Measurements from ENCODE around the gene ONECUT1. TPM values are rescaled to one million over a fixed set of nuclear protein-coding genes. Genes with fewer than 3 reads are reported as not detected.

Gene ONECUT1
- total and polyA plus RNA-seq, 2 donors (not counting 3 experiments of a cell fraction or from before 2014, with no cell fraction given), result not detected

DNA sequence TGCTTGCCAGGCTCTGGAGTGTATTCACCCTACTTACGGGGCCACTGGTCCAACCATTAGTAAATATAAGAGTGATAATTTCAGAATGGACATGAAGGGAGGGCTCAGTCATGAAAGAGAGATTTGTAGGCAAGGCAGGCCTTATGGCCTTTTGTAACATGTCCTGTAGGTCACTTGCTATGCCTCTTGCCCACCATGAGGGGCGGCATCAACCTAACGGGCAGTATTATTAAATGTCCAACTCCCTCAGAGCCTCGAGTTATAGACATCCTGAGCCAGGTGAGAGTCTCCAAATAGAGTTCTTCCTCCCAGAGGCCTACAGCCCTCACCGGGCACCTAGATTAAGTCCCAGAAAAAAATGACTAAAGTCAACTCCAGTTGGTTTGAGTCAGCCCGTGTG lies 30.2 kb downstream of the ONECUT1 start:
- FAIRE-seq (no peak), DNase-seq (ENCODE audit: low read depth, low spot score) (no peak)
- H3K27ac ChIP-seq (ENCODE audit: insufficient read depth, low read depth, low read length), result no peak overlapping the region

DNA sequence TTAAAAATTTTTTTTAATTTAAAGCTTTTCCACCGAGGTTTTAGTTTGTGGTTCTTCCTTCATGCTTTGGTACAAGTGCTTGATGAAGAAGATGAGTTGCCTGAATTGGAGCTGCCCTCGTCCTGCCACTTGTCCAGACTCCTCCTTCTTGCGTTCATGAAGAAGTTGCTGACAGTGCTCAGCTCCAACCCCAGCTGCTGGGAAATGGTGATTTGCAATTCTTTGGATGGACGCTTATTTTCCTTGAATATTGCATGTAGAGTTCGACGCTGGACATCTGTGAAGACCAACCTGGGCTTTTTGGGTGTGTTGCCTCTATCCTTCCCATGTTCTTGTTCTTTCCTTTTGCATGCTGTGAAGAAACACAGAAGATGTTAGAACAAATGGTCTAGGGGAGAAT lies 32.6 kb downstream of the ONECUT1 start:
- H3K9ac ChIP-seq (replicated peaks; ENCODE audit: extremely low read depth, insufficient read depth, low read length), result no peak overlapping the region
- no peaks in the 10 kb centered on the region for H3K79me2 ChIP-seq (ENCODE audit: control insufficient read depth, insufficient read depth, low read length)
- DNase-seq (ENCODE audit: low read depth, low spot score), result no peak
- no peaks in the 10 kb centered on the region for H3K9me3 ChIP-seq (replicated peaks; ENCODE audit: control insufficient read depth, insufficient read depth, low read length)
- POLR2A ChIA-PET, result no interaction called here
- H3K4me1 ChIP-seq (ENCODE audit: control insufficient read depth, extremely low read depth, insufficient read depth, low read length), result no peaks in the 10 kb centered on the region
- H3K4me3 ChIP-seq (replicated peaks in 1 of 3; ENCODE audit: insufficient read depth in 1 of 3, low read depth in 1 of 3, low read length in 3 of 3), result no peak overlapping the region
- H3K27me3 ChIP-seq (ENCODE audit: control insufficient read depth in 2 of 2, insufficient read depth in 2 of 2, low read length in 2 of 2), result peaks cover 8 to 25% of the 10 kb centered on the region in 2 experiments
- no TSS peak for BruUV-seq (replicated peaks)
- no peaks in the 10 kb centered on the region for H3K9me1 ChIP-seq (replicated peaks; ENCODE audit: control insufficient read depth, extremely low read depth, insufficient read depth, low read length)
- H2AFZ ChIP-seq (ENCODE audit: low read depth, low read length), result no peak overlapping the region
- dilution Hi-C loops (cut with MboI; ENCODE audit: extremely low pct_ligation_motif_present, low sequenced_read_pairs), result no loop called here
- no peak for FAIRE-seq
- H3K27ac ChIP-seq (ENCODE audit: insufficient read depth, low read depth, low read length), result no peak overlapping the region
- intact Hi-C loops (cut with micrococcal nuclease), result no loop called here
- H4K20me1 ChIP-seq (replicated peaks; ENCODE audit: control insufficient read depth, extremely low read depth, insufficient read depth, low read length), result no peaks in the 10 kb centered on the region
- CTCF ChIA-PET, result no interaction called here
- H3K4me2 ChIP-seq (ENCODE audit: insufficient read depth, low read length), result no peak overlapping the region
- TF ChIP-seq, protein P1, sequence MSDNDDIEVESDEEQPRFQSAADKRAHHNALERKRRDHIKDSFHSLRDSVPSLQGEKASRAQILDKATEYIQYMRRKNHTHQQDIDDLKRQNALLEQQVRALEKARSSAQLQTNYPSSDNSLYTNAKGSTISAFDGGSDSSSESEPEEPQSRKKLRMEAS (IDR thresholded peaks at IDR 0.05; ENCODE audit: insufficient read depth, insufficient read length), result no peak
- no peak for TF ChIP-seq GATA2 (IDR thresholded peaks at IDR 0.05; ENCODE audit: insufficient read depth, insufficient read length, low read depth, low read length)
- TF ChIP-seq POLR2A (IDR thresholded peaks at IDR 0.05; ENCODE audit: low read depth, low read length), result no peak
- TF ChIP-seq EZH2 (IDR thresholded peaks at IDR 0.05; ENCODE audit: borderline replicate concordance, low read depth, low read length, severe bottlenecking), result no peak
- no peak for TF ChIP-seq FOS (IDR thresholded peaks at IDR 0.05; ENCODE audit: borderline replicate concordance, insufficient read depth, low read length)
- TF ChIP-seq JUN (IDR thresholded peaks at IDR 0.05; ENCODE audit: borderline replicate concordance, insufficient read depth, insufficient read length, low read depth), result no peak
- no peak for TF ChIP-seq MYC (IDR thresholded peaks at IDR 0.05; ENCODE audit: low read depth, low read length)
- TF ChIP-seq, protein P2, sequence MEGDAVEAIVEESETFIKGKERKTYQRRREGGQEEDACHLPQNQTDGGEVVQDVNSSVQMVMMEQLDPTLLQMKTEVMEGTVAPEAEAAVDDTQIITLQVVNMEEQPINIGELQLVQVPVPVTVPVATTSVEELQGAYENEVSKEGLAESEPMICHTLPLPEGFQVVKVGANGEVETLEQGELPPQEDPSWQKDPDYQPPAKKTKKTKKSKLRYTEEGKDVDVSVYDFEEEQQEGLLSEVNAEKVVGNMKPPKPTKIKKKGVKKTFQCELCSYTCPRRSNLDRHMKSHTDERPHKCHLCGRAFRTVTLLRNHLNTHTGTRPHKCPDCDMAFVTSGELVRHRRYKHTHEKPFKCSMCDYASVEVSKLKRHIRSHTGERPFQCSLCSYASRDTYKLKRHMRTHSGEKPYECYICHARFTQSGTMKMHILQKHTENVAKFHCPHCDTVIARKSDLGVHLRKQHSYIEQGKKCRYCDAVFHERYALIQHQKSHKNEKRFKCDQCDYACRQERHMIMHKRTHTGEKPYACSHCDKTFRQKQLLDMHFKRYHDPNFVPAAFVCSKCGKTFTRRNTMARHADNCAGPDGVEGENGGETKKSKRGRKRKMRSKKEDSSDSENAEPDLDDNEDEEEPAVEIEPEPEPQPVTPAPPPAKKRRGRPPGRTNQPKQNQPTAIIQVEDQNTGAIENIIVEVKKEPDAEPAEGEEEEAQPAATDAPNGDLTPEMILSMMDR (IDR thresholded peaks at IDR 0.05; ENCODE audit: extremely low read depth in 1 of 2, insufficient read depth in 1 of 2, low read depth in 1 of 2, low read length in 2 of 2), result no peak
- no peak for TF ChIP-seq POLR2AphosphoS5 (IDR thresholded peaks at IDR 0.05; ENCODE audit: insufficient read depth, low read depth, low read length)
- H3K36me3 ChIP-seq (ENCODE audit: control insufficient read depth in 2 of 2, extremely low read depth in 1 of 2, insufficient read depth in 2 of 2, low read length in 2 of 2), result no peaks in the 10 kb centered on the region

More for the DNA sequence above, 30.2 kb downstream of the ONECUT1 start:
- no peak overlapping the region for H2AFZ ChIP-seq (ENCODE audit: low read depth, low read length)
- H3K79me2 ChIP-seq (ENCODE audit: control insufficient read depth, insufficient read depth, low read length), result no peaks in the 10 kb centered on the region
- BruUV-seq (replicated peaks), result no TSS peak
- H3K36me3 ChIP-seq (ENCODE audit: control insufficient read depth in 2 of 2, extremely low read depth in 1 of 2, insufficient read depth in 2 of 2, low read length in 2 of 2), result no peaks in the 10 kb centered on the region
- H3K4me2 ChIP-seq (ENCODE audit: insufficient read depth, low read length), result no peak overlapping the region
- no peak overlapping the region for H3K4me3 ChIP-seq (replicated peaks in 1 of 3; ENCODE audit: insufficient read depth in 1 of 3, low read depth in 1 of 3, low read length in 3 of 3)
- H3K4me1 ChIP-seq (ENCODE audit: control insufficient read depth, extremely low read depth, insufficient read depth, low read length), result no peaks in the 10 kb centered on the region
- CTCF ChIA-PET, result no interaction called here
- H3K9me3 ChIP-seq (replicated peaks; ENCODE audit: control insufficient read depth, insufficient read depth, low read length), result no peaks in the 10 kb centered on the region
- H3K9ac ChIP-seq (replicated peaks; ENCODE audit: extremely low read depth, insufficient read depth, low read length), result no peak overlapping the region
- H4K20me1 ChIP-seq (replicated peaks; ENCODE audit: control insufficient read depth, extremely low read depth, insufficient read depth, low read length), result no peaks in the 10 kb centered on the region
- dilution Hi-C loops (cut with MboI; ENCODE audit: extremely low pct_ligation_motif_present, low sequenced_read_pairs) (no loop called here), intact Hi-C loops (cut with micrococcal nuclease) (no loop called here)
- H3K27me3 ChIP-seq (ENCODE audit: control insufficient read depth in 2 of 2, insufficient read depth in 2 of 2, low read length in 2 of 2), result peaks cover 5 to 19% of the 10 kb centered on the region in 2 experiments
- H3K9me1 ChIP-seq (replicated peaks; ENCODE audit: control insufficient read depth, extremely low read depth, insufficient read depth, low read length), result no peaks in the 10 kb centered on the region
- TF ChIP-seq FOS (IDR thresholded peaks at IDR 0.05; ENCODE audit: borderline replicate concordance, insufficient read depth, low read length) (no peak), POLR2A (IDR thresholded peaks at IDR 0.05; ENCODE audit: low read depth, low read length) (no peak), EZH2 (IDR thresholded peaks at IDR 0.05; ENCODE audit: borderline replicate concordance, low read depth, low read length, severe bottlenecking) (no peak), JUN (IDR thresholded peaks at IDR 0.05; ENCODE audit: borderline replicate concordance, insufficient read depth, insufficient read length, low read depth) (no peak)
- TF ChIP-seq, protein P1 (IDR thresholded peaks at IDR 0.05; ENCODE audit: insufficient read depth, insufficient read length), result no peak
- POLR2A ChIA-PET, result no interaction called here

Data from endothelial cell of umbilical vein (primary cell).